SJCRH30 (cell line): ENCODE measurements around the gene SYCP2L. TPM values are rescaled to one million over a fixed set of nuclear protein-coding genes. Genes with fewer than 3 reads are reported as not detected.
"Not testable (repeated sequence)": the region's sequence is repeated elsewhere in the genome, so short reads cannot be mapped to it uniquely, and the experiment has no call there.

Experiments
- DNase-seq, 2 experiments: peaks; one replicate each; pipeline ENCODE4 v3.0.0-alpha.2; 2015 to 2020
- H3K27ac ChIP-seq: fragments of 250-450 bp; sonication (Bioruptor Pico); 2 replicates; pipeline ENCODE4 v1.5.1; 2020; ENCODE audit warnings: mild to moderate bottlenecking, moderate library complexity
- H3K27me3 ChIP-seq: fragments of 250-450 bp; sonication (Bioruptor Pico); 2 replicates; pipeline ENCODE4 v1.5.1; 2020; ENCODE audit warnings: mild to moderate bottlenecking, moderate library complexity
- H3K36me3 ChIP-seq: fragments of 250-450 bp; sonication (Bioruptor Pico); 2 replicates; pipeline ENCODE4 v1.5.1; 2020; ENCODE audit warnings: mild to moderate bottlenecking, moderate library complexity
- H3K4me1 ChIP-seq: fragments of 250-450 bp; sonication (Bioruptor Pico); 2 replicates; pipeline ENCODE4 v1.5.1; 2020; ENCODE audit warnings: mild to moderate bottlenecking, moderate library complexity
- H3K4me3 ChIP-seq: fragments of 250-450 bp; sonication (Bioruptor Pico); 2 replicates; pipeline ENCODE4 v1.5.1; 2020; ENCODE audit warnings: mild to moderate bottlenecking, moderate library complexity
- H3K9me3 ChIP-seq: fragments of 250-450 bp; sonication (Bioruptor Pico); replicated peaks from 2 replicates; pipeline ENCODE4 v1.5.1; 2020; ENCODE audit warnings: mild to moderate bottlenecking, moderate library complexity
- total RNA-seq: library from RNA; depleted of rRNA; stranded (reverse); fragments of >200 nt; shearing (Covaris generic); gene quantifications from 2 replicates; pipeline ENCODE4 v1.2.3, GENCODE V29; 2014

SYCP2L gene
- total RNA-seq, 1 experiment from 2014 or later, result 3.0 TPM

GRCh38 chr6:10863031-10863430 is 23.8 kb upstream of the SYCP2L start:
- DNase-seq, H3K9me3 ChIP-seq, H3K36me3 ChIP-seq, H3K4me1 ChIP-seq, H3K4me3 ChIP-seq, H3K27me3 ChIP-seq, H3K27ac ChIP-seq: not testable (repeated sequence)

- not testable (repeated sequence) for H3K27ac ChIP-seq, H3K27me3 ChIP-seq, H3K9me3 ChIP-seq, DNase-seq, H3K4me1 ChIP-seq, H3K36me3 ChIP-seq, H3K4me3 ChIP-seq
Observed at GRCh38 chr6:10866709-10867108, 20.1 kb upstream of the SYCP2L start.

GRCh38 chr6:10867952-10868351 is 18.9 kb upstream of the SYCP2L start:
- Histone ChIP-seq H3K4me3 (no peak overlapping the region), H3K9me3 (no peaks in the 10 kb centered on the region), H3K36me3 (no peaks in the 10 kb centered on the region), H3K27ac (no peak overlapping the region), H3K4me1 (no peaks in the 10 kb centered on the region), H3K27me3 (no peaks in the 10 kb centered on the region)
- DNase-seq, result no peak

- no peak overlapping the region for H3K27ac ChIP-seq
- H3K4me1 ChIP-seq, result no peaks in the 10 kb centered on the region
- no peaks in the 10 kb centered on the region for H3K9me3 ChIP-seq
- DNase-seq, result no peak
- H3K4me3 ChIP-seq, result no peak overlapping the region
- H3K27me3 ChIP-seq, result no peaks in the 10 kb centered on the region
- H3K36me3 ChIP-seq, result no peaks in the 10 kb centered on the region
Observed at GRCh38 chr6:10873374-10873773, 13.5 kb upstream of the SYCP2L start.

DNA sequence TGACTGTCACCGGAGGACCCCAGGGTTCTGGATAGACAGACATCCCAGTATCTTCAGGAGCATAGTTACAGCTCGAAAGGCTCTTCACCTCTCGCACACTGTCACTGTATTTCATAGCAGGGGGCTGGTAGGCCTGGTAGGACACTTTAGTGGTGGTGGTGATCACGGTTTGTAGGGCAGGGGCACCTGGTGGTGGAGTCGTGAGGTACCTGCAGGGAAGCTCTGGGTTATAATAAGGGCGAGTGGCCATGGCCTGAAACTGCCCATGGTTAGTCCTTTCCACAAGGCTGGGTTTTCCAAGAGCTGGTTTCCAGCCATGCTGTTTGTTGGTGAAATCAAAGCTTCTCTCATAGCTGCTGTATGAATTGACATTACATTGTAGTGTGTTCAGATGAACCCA is 12.6 kb upstream of the SYCP2L start:
- H3K27ac ChIP-seq, result no peak overlapping the region
- H3K27me3 ChIP-seq, result no peaks in the 10 kb centered on the region
- no peaks in the 10 kb centered on the region for H3K4me1 ChIP-seq
- DNase-seq, result no peak
- H3K4me3 ChIP-seq, result no peak overlapping the region
- H3K36me3 ChIP-seq, result no peaks in the 10 kb centered on the region
- H3K9me3 ChIP-seq, result no peaks in the 10 kb centered on the region

- no peak overlapping the region for H3K4me3 ChIP-seq
- no peak overlapping the region for H3K27ac ChIP-seq
- no peaks in the 10 kb centered on the region for H3K4me1 ChIP-seq
- no peak for DNase-seq
- no peaks in the 10 kb centered on the region for H3K36me3 ChIP-seq
- no peaks in the 10 kb centered on the region for H3K9me3 ChIP-seq
- H3K27me3 ChIP-seq, result no peaks in the 10 kb centered on the region
Observed at GRCh38 chr6:10875026-10875425, 11.8 kb upstream of the SYCP2L start.

GRCh38 chr6:10877012-10877411 is 9.8 kb upstream of the SYCP2L start:
- no peak overlapping the region for H3K27ac ChIP-seq
- H3K4me3 ChIP-seq, result no peak overlapping the region
- DNase-seq, result no peak
- H3K4me1 ChIP-seq, result no peaks in the 10 kb centered on the region
- no peaks in the 10 kb centered on the region for H3K9me3 ChIP-seq
- H3K27me3 ChIP-seq, result no peaks in the 10 kb centered on the region
- no peaks in the 10 kb centered on the region for H3K36me3 ChIP-seq

- Histone ChIP-seq H3K27ac (no peak overlapping the region), H3K36me3 (no peaks in the 10 kb centered on the region), H3K4me1 (no peaks in the 10 kb centered on the region), H3K4me3 (no peak overlapping the region), H3K9me3 (no peaks in the 10 kb centered on the region), H3K27me3 (no peaks in the 10 kb centered on the region)
- DNase-seq, result no peak
Observed at GRCh38 chr6:10877871-10878270, 9.0 kb upstream of the SYCP2L start.

- Histone ChIP-seq H3K4me1 (no peaks in the 10 kb centered on the region), H3K9me3 (no peaks in the 10 kb centered on the region), H3K36me3 (no peaks in the 10 kb centered on the region), H3K4me3 (no peak overlapping the region), H3K27me3 (no peaks in the 10 kb centered on the region), H3K27ac (no peak overlapping the region)
- DNase-seq, result no peak
Observed at GRCh38 chr6:10880366-10880765, 6.5 kb upstream of the SYCP2L start.

DNA sequence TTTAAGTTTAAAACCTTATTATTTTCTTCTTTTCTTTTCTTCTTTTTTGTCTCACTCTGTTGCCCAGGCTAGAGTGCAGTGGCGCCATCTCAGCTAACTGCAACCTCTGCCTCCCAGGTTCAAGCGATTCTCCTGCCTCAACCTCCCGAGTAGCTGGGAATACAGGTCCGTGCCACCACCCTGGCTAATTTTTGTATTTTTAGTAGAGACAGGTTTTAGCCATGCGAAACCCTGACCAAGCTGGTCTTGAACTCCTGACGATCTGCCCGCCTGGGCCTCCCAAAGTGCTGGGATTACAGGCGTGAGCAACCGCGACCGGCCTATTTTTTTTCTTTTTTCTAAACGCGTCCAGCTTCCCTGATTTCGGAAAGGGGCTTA is 4.6 kb upstream of the SYCP2L start:
- not testable (repeated sequence) for H3K36me3 ChIP-seq, H3K27me3 ChIP-seq, DNase-seq, H3K4me3 ChIP-seq, H3K4me1 ChIP-seq, H3K9me3 ChIP-seq, H3K27ac ChIP-seq

GRCh38 chr6:10882657-10883171 is 4.1 kb upstream of the SYCP2L start:
- no peak for DNase-seq
- no peaks in the 10 kb centered on the region for H3K27me3 ChIP-seq
- H3K4me1 ChIP-seq, result no peaks in the 10 kb centered on the region
- H3K4me3 ChIP-seq, result no peak overlapping the region
- H3K9me3 ChIP-seq, result no peaks in the 10 kb centered on the region
- H3K27ac ChIP-seq, result no peak overlapping the region
- H3K36me3 ChIP-seq, result no peaks in the 10 kb centered on the region

DNA sequence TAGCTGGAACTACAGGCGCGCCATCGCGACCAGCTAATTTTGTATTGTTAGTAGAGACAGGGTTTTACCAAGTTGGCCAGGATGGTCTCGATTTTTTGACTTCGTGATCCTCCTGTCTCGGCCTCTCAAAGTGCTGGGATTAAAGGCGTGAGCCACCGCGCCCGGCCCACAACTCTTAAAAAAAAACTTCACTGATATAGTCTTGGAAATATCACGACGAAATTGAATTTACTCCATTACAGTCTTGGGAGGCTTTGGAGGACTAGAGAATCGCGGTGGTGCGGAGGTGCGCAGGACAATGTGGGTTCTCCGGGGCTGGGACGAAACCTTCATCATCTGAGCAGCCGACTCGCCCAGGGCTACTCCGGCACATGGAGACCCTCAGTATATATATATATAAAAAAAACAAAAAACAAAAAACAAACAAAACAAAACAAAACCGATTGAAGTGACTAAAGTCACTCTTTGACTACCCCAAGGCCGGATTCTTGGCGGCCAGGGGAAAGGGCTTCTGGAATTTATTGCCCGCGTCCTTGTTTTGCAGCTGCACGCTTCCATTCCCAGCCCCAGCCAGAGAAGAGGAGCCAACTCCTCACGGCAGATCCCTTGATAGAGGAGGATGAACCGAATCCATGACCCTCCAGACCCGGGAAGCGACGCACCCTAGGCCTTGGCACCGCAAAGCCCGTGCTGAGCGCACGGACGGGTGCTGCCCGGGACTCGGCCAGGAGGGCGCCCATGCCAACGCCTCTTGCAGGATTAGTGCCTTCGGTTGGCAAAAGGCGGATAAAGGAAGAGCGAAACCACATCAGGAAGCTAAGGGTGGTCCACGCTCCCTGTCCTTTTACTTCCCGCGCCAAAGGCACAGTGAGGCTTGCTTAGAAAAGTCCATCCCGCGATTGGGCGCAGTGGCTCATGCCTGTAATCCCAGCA is 3.3 kb upstream of the SYCP2L start:
- no peaks in the 10 kb centered on the region for H3K9me3 ChIP-seq
- no peak overlapping the region for H3K27ac ChIP-seq
- H3K4me1 ChIP-seq, result no peaks in the 10 kb centered on the region
- H3K36me3 ChIP-seq, result no peaks in the 10 kb centered on the region
- DNase-seq, result no peak
- H3K4me3 ChIP-seq, result no peak overlapping the region
- no peaks in the 10 kb centered on the region for H3K27me3 ChIP-seq

DNA sequence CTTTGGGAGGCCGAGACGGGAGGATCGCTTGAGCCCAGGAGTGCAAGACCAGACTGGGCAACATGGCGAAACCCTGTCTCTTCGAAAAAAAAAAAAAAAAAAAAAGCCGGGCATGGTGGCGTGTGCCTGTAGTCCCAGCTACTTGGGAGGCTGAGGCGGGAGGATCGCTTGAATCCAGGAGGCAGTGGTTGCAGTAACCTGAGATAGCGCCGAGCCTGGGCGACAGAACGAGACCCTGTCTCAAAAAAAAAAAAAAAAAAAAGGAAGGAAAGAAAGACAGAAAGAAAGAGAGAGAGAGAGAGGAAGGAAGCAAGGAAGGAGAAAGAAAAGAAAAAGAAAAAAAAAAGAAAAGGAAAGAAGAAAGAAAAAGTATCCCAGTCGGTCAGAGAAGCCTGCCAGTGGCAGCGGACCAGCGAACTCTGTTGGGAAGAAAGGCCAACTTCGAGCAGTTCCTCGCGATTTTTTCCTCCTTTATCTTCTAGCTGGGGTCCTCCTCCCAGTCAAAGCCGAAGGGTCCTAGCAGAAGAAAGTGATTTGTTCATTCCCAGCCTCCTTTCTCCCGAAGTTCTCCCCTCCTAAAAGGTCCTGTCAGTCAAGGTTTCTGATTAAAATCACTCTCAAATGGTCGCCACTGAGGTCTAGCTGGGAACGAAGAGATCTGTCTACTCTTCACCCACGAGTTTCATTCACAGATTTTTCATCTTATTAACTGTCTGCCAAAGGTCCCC is 2.4 kb upstream of the SYCP2L start:
- Histone ChIP-seq H3K4me3 (no peak overlapping the region), H3K27me3 (no peaks in the 10 kb centered on the region), H3K4me1 (no peaks in the 10 kb centered on the region), H3K9me3 (no peaks in the 10 kb centered on the region), H3K27ac (no peak overlapping the region), H3K36me3 (no peaks in the 10 kb centered on the region)
- DNase-seq, result no peak

GRCh38 chr6:10886365-10886690 is 524 bp upstream of the SYCP2L start:
- not testable (repeated sequence) for H3K36me3 ChIP-seq, H3K9me3 ChIP-seq, H3K4me1 ChIP-seq, H3K27me3 ChIP-seq
- peak overlapping the region; percentile 74 for H3K4me3 ChIP-seq
- DNase-seq, result peak in 1 of 2 experiments; percentile 8
- H3K27ac ChIP-seq, result peak overlapping the region; percentile 56

DNA sequence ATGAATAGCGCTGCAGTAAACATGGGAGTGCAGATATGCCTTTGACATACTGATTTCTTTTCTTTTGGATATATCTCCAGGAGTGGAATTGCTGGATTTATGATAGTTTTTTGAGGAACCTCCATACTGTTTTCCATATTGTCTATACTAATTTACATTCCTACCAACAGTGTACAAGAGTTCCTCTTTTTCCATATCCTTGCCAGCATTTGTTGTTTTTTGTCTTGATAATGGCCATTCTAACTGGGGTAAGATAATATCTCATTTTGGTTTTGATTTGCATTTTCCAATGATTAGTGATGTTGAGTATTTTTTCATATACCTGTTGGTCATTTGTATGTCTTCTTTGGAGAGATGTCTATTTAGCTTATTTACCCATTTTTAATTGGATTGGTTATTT is 3.3 kb downstream of the SYCP2L start:
- Histone ChIP-seq H3K4me1 (no peaks in the 10 kb centered on the region), H3K27me3 (no peaks in the 10 kb centered on the region), H3K9me3 (no peaks in the 10 kb centered on the region), H3K4me3 (no peak overlapping the region), H3K27ac (no peak overlapping the region), H3K36me3 (no peaks in the 10 kb centered on the region)
- no peak for DNase-seq
